Hepatocyte (in vitro differentiated cells): ENCODE results near the gene BCAS3.

Source experiments
- CTCF ChIP-seq: fragments of 200-600 bp; sonication (generic); IDR thresholded peaks from 2 replicates; pipeline ENCODE4 v1.5.1; 2016; ENCODE audit warnings: antibody characterized with exemption, mild to moderate bottlenecking; ENCODE audit not compliant: poor library complexity
- EZH2 ChIP-seq: fragments of 200-600 bp; sonication (generic); IDR thresholded peaks from 2 replicates; pipeline ENCODE4 v1.6.1; 2016; ENCODE audit warnings: antibody characterized with exemption, mild to moderate bottlenecking, borderline replicate concordance
- EZH2phosphoT487 ChIP-seq: fragments of 200-600 bp; sonication (generic); IDR thresholded peaks from one replicate; pipeline ENCODE4 v1.6.1; 2018; ENCODE audit warnings: antibody characterized with exemption, mild to moderate bottlenecking, low read depth, moderate library complexity; ENCODE audit not compliant: unreplicated experiment, severe bottlenecking

GRCh38 chr17:60677308-60678117 is at the start of gene BCAS3:
- TF ChIP-seq CTCF, result no peak
- no peak for TF ChIP-seq EZH2phosphoT487
- no peak for TF ChIP-seq EZH2
